GM12801 (cell line): ENCODE results near the gene RNGTT.

Experiments used
- CTCF ChIP-seq: IDR thresholded peaks from one replicate; pipeline ENCODE4 v1.5.1; 2011; ENCODE audit warnings: control low read depth; ENCODE audit not compliant: insufficient read length; ENCODE audit errors: extremely low read depth

RNGTT gene

GRCh38 chr6:88865275-88865674, 98.1 kb downstream of the RNGTT start:
- no peak for TF ChIP-seq CTCF

GRCh38 chr6:88864359-88865054, 98.9 kb downstream of the RNGTT start:
- TF ChIP-seq CTCF, result no peak

DNA sequence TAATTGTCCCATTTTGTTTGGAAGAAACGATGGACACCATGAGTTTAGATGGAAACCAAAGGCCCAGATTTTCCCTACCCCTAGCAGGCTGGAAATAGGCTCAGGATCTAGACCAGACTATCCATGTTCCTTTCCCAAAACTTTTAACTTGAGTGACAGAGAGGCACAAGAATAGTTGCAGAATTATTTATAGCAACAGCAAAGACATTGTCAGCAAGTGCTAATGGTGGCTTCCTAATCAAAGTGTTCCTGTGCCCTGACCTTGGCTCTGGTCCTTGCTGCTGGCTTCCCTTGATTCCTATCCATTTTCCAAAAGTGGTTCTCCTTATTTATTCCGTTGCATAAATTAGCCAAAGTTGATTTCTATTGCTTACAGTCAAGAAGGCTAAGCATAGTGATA, 103.1 kb downstream of the RNGTT start:
- TF ChIP-seq CTCF, result no peak

- TF ChIP-seq CTCF, result no peak
These were observed 105.0 kb downstream of the RNGTT start for GRCh38 chr6:88858455-88858854.

DNA sequence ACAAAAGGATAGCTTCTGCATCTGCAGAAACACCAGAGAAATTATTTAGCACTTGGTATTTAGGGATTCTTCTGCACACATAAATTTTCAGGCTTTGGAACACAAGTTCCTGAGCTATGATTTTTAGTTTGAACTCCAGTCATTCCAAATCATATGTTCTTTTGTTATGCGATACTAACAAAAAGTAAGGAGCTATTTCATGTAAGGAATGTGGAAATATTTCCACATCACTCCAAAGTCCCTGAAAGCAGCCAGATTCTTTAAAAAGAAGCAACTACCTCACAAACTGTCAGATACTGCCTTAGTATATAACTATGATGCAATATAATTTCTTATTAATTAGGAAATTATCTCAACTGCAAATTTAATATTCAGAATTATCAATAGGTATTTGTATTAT, 106.9 kb downstream of the RNGTT start:
- no peak for TF ChIP-seq CTCF

GRCh38 chr6:88855541-88856147, 107.8 kb downstream of the RNGTT start:
- no peak for TF ChIP-seq CTCF

- no peak for TF ChIP-seq CTCF
These were observed 110.6 kb downstream of the RNGTT start for GRCh38 chr6:88852775-88853174.
